HG03280 (cell line): ENCODE measurements around the gene MRE11.
"Not testable (repeated sequence)": the region's sequence is repeated elsewhere in the genome, so short reads cannot be mapped to it uniquely, and the experiment has no call there.

Source experiments
- ATAC-seq: cut with Tn5 transposase; IDR thresholded peaks from one replicate; pipeline ENCODE4 v1.9.1; 2021; ENCODE audit warnings: mild to moderate bottlenecking, moderate library complexity; ENCODE audit not compliant: unreplicated experiment

Gene MRE11

GRCh38 chr11:94433049-94433448 lies 60.6 kb downstream of the MRE11 start:
- no peak for ATAC-seq

GRCh38 chr11:94424662-94425061 lies 69.0 kb downstream of the MRE11 start:
- no peak for ATAC-seq

DNA sequence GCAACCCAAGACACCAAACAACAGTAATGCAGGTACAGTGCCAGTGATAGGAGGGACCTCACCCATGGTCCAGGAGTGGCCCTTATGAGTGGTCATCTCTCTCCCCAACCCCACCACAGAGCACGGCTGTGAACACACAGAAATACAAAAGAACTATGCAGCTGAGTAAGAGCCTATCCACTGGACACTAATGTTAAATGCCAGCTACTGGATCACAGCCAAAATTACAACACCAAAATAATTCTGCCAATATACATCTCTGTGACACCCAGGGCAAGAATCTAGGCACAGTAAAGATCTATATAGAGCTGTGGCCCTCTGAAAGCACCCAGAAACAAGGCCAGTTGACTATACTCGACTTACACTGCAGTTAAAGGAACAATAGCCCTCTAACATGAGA lies 69.6 kb downstream of the MRE11 start:
- no peak for ATAC-seq

GRCh38 chr11:94423507-94423906 lies 70.1 kb downstream of the MRE11 start:
- ATAC-seq, result no peak

GRCh38 chr11:94418123-94418765 lies 75.4 kb downstream of the MRE11 start:
- no peak for ATAC-seq

DNA sequence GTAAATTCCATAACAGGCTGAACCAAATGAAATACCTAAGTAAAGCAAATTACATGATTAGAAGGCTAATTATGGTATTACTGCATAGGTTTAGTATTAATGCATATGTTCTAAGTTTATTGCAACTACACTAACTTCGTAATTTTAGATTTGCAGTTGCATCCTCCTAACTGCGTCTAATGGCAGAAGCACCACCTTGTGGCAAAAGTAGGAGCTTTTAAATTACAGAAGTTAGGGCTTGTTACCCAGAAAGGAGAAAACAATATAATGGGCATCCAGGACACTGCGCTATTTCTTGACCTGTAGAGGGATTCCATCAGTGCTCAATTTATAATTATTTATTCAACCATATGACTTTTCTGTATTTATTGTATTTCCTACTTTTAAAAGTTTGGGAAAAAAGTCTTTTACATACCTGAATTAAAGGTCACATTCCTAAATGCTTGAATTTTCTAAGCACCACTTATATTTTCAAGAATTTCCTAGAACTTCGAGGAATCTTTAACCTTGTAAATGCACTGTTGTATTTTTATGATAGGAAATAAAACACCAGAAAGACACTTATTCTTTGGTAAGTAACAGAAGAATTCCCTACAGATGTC lies 76.2 kb downstream of the MRE11 start:
- ATAC-seq, result no peak

- no peak for ATAC-seq
These were observed 88.4 kb downstream of the MRE11 start for GRCh38 chr11:94405062-94405833.

DNA sequence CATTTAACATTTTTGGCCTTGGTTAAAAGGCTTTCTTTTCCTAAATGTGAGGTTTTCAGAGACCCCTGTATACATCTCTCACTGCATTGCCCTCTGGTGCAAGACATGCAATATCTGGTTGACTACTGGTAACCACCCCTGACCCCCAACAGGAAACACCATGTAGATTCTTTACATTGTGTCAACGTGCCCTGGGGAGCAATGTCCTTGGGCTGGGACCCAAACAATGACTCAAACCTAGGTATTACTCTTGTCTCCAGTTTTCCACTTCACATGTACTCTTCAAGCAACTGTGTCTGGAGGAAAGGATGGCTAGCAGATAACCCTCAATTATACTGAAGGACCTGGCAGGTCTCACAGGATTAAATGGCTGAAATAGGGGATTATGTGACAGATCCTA lies 91.3 kb downstream of the MRE11 start:
- no peak for ATAC-seq

DNA sequence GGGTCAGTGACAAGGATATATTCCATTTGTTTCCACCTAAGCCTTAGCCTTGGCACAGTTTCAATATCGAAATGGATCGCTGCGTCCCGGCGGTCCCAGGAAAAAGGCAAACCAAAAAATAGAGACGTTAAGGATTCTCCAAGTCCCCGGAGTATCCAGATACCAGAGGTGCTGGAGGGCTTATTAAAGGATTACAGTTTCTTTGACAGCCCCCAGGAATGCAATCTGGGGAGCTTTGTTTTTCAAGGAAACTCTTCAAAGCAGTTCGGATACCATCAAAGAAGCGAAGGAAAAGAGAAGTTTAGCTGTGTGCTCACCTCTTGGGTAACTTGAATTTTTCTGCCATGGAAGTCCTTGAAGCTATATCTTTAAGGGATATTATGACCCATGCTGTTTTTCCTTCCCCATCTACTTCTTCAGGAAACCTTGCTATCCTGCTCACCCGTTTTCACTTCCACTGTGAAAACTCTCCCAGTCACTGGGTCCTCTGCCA lies 91.8 kb downstream of the MRE11 start:
- ATAC-seq, result no peak

- no peak for ATAC-seq
These were observed 92.5 kb downstream of the MRE11 start, which contains the start of gene GPR83 for GRCh38 chr11:94400839-94401772. Gene GPR83 (minus strand): TSS chr11:94401419. CDS start chr11:94401247, 172 bp downstream.

GRCh38 chr11:94400457-94400838 lies 93.2 kb downstream of the MRE11 start:
- no peak for ATAC-seq

DNA sequence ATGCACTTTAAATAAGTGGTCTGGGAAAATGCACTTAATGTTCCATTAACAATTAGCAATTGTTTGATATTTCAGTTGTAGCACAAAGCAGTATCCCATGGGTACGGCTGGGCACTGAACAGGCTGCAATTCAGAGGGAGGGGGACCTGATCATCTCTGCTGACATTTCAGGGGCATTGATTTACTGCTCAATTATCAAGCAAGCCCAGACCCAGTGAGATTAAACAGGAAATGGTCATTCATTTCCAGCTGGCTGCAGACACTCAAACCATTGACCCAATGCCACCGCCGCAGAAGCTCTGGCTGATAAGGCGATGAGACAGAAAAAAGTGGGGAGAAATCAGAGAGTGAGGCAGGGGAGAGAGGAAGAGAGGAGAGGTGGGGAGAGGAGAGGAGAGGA lies 93.6 kb downstream of the MRE11 start:
- ATAC-seq, result no peak

DNA sequence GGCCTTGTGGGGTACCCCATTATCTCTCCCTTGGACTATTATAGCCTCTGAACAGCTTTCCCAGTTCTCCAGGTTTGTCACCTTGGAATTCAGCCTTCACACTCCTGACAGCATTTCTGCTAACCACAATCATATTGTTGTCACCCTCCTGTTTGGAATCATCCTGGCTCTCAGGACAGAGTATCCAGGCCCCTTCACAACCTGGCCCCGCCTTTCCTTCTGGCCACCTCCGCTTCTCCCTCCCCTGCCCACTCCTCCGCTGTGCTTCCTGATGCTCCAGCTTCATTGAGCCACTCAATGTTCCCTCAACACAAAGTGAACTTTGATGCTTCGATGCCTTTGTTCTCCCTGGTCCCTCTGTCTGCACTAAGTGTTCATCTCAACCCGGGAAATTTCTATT lies 95.5 kb downstream of the MRE11 start:
- no peak for ATAC-seq

DNA sequence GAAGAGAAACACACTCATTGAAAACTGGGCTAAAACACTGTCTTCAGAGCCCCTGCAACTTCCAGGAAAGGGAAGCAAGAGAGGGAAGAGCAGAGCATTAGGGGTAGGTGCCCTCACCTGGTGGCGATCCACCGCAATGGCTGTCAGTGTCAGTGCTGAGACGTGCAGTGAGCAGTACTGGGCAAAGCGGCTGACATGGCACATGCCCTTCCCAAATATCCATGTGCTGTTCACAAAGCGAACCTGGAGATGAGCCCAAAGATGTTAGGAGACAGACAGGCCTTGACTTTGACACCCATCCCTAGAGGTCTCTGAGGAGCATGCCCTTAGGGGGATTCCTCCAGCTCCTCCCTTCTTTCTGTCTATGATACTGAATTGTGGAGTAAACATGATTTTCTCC lies 97.4 kb downstream of the MRE11 start:
- ATAC-seq, result no peak

- ATAC-seq, result not testable (repeated sequence)
These were observed 101.7 kb downstream of the MRE11 start for GRCh38 chr11:94391937-94392336.

- ATAC-seq, result no peak
These were observed 114.0 kb downstream of the MRE11 start for GRCh38 chr11:94379613-94380012.

GRCh38 chr11:94376841-94377240 lies 116.8 kb downstream of the MRE11 start:
- no peak for ATAC-seq

- not testable (repeated sequence) for ATAC-seq
These were observed 123.1 kb downstream of the MRE11 start for GRCh38 chr11:94370576-94370975.
